LNCAP (cell line): Measurements from ENCODE around the gene DNALI1.

Source experiments
- CTCF ChIP-seq: fragments of 450-650 bp; IDR thresholded peaks from 2 replicates; pipeline ENCODE4 v1.5.1; 2017; ENCODE audit warnings: mild to moderate bottlenecking

Gene DNALI1

GRCh38 chr1:37564892-37565291 is 8.2 kb downstream of the DNALI1 start:
- no peak for TF ChIP-seq CTCF

GRCh38 chr1:37567023-37567422 is 10.3 kb downstream of the DNALI1 start:
- TF ChIP-seq CTCF: no peak

GRCh38 chr1:37570528-37571334 is 14.0 kb downstream of the DNALI1 start:
- no peak for TF ChIP-seq CTCF

- TF ChIP-seq CTCF: no peak
Observed at GRCh38 chr1:37574834-37575480, 18.2 kb downstream of the DNALI1 start.

GRCh38 chr1:37575692-37576091 is 19.0 kb downstream of the DNALI1 start:
- no peak for TF ChIP-seq CTCF

- TF ChIP-seq CTCF: no peak
Observed at GRCh38 chr1:37588939-37589338, 32.2 kb downstream of the DNALI1 start.

- TF ChIP-seq CTCF: no peak
Observed at GRCh38 chr1:37593726-37594125, 37.0 kb downstream of the DNALI1 start.
